DMS79 (cell line): ENCODE data around the gene CD63.

Experiments used
- DNase-seq: peaks from one replicate; lab custom pipeline; 2025; lab: John Stamatoyannopoulos, UW

The CD63 gene

DNA sequence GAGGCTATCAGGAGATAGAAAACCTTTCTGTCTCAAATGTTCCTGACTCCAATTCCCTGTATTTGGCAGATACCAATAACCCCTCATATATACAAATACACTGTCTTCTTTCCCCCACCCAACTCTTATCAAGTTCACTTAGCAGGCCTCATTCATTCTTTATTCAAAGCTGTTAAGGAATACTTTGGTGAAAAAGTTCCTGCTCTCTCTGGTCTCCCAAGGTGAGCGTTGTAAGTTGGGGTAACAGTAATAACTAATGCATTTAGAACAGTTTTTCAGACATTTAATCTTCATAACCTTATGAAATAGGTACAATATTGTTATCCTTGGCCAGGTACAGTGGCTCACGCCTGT, 10.2 kb upstream of the CD63 start:
- DNase-seq = no peak

DNA sequence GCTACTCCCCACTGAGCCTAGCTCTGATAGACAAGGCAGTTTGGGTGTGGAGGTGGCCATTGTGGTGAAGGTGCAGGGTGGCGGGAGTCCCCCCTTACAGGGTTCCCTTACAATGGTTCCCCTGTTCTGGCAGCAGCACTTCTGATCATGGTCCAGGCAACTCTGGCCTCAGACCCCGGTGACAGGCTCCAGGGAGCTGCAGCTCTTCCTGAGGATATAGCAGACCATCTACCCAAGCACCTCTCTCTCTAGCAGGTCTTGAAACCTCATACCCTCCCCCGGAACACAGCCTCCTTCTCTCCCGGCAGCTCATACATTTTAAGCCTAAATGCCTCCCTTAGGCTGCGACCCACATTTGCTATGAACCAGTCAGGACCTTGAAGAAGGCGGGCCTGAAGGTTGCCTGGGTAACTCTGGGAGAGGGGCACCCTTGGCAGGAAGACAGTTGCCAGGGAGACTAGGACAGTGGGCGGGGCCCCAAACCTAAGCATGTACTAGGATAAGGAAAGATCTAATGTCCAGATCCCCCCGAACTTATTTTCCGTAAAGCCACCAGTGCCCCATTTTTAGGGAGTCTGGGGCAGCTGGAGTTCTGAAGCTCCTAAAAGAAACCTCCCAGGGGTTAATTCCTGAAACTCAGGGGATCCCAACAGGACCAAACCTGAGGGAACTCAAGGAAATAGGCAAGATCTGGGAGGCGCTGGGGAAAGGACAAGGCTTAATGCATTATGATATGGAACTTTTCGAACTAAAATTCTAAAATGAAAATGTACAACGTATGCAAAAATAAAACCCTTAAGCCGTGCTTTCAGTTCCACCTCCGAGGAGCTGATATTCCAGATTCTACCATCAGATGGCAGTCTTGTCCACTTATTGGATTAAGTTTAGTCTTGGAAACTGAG, 9.6 kb upstream of the CD63 start:
- peak; percentile 62 for DNase-seq

DNA sequence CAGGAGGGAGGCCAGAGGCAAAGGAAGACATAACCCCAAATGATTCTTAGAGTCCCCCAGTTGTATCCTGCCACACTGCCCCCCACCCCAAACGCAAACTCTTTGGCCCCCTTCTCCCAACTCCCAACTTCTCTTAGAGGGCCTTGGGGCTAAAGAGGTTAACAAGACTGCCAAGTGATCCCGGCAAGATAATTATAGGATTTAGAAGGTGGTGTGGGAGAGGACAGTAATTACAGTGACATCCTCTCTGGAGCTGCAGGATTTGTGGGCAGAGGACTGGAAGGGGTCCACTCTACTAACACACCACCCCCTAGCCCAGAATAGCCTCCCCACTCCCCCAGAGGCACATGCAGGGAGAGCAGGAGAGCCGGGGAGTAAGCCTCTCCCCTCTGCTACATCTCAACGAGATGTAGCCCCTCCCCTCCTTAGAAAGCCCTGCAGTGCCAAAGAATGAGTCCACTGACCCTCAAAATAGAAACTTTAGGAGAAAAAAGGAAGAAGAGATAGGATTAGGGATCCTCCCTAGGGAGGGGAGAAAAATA, 8.8 kb upstream of the CD63 start:
- DNase-seq = no peak

DNA sequence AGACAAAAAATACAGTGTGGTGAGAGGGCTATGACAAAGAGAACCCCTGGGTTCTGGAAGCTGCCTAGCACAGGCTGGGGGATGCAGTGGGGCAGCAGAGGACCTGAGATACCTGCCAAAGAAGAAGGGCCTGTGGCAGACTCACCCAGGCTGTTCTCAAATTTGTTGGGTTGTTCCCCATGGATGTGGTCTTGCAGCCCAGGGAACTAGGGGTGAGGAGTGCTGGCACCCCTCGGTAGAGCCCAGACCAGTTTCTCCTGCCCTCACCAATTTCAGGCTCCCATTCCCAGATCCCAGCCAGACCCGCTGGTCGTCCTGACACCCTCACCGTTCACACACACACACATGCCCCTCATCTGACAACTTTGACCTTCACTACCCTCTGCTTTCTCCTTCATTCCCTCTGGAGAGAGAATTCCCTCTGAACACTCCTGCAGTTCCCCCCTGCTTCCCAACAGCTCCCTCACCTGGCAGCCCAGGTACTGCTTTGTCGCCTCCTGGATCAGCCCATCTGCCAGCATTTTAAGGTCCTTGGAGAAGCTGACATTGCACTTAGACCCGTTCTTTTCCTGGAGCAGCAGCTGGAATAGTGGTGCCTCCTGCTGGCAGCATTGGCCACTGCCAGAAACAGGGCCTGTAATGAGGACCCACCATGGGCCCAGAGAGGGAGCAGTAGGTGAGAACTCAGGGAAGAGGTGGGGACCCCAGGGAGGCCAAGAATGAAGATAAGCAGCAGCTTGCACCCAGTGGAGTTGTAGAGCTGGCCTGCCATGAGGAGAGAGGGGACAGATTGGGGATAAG, 8.2 kb upstream of the CD63 start:
- peak; percentile 32 for DNase-seq

DNA sequence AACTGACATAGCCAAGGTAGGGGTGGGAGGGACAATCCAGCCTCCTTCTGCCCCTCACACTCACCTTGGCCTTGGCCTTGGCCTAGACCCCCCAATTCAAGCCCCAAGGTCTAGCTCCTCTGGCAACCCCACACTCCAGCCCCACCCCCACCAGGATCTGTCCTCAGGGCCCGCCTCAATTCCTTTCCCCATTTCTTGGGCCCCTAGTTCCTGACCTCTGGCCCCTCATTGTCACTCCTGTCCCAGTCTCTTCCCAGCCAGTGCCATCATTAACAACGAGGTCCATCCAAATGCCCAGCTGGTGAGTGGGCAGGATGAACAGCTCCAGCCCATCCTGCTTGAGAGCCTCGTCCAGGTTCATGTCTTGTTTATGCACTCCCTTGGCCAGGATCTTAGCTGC, 7.3 kb upstream of the CD63 start:
- no peak for DNase-seq

DNA sequence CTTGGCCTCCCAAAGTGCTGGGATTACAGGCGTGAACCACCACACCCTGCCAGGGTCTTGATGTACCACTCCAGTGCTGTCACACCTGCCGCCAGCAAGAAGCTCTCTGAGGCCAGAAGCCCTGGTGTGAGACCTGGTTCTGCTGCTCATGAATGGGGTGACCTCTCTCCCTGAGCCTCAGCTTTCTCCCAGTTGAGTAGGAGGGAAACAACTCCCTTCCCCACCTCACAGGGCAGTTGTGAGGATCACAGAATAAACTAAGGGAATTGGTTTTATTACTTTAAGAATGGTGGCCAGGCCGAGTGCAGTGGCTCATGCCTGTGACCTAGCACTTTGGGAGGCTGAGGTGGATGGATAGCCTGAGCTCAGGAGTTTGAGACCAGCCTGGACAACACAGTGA, 5.8 kb upstream of the CD63 start:
- no peak for DNase-seq

DNA sequence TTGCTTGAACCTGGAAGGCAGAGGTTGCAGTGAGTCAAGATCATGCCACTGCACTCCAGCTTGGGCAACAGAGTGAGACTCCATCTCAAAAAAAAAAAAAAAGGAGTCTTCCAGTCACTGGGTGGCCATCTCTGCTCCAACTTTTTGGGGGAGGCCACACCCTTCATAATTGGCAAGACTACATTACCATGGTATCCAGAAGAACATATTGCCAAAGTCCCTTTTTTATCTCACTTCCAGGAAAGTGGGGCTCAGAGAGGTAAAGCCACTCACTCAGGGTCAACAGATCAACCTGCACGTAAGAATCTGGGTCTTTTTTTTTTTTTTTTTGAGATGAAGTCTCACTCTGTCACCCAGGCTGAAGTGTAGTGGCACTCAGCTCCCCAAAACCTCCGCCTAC, 5.0 kb upstream of the CD63 start:
- no peak for DNase-seq

DNA sequence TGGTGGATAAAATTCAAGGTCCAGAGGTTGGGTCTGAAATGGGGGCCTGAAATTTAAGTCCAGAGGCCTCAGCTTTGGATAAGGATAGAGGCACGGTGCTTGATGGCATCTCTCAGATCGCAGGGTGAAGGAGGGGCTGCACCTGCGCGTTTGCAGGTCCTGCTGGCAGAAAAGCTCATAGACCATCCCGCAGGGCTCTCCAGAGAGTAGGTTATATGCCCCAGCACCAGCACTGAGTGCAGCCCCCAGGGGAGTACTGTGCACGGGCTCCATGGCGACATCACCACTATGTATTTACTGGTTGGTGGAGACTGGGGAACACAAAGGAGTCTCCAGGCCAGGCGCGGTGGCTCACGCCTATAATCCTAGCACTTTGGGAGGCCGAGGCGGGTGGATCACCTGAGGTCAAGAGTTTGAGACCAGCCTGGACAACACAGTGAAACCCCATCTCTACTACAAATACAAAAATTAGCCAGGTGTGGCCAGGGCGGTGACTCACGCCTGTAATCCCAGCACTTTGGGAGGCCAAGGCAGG, 4.3 kb upstream of the CD63 start:
- no peak for DNase-seq

DNA sequence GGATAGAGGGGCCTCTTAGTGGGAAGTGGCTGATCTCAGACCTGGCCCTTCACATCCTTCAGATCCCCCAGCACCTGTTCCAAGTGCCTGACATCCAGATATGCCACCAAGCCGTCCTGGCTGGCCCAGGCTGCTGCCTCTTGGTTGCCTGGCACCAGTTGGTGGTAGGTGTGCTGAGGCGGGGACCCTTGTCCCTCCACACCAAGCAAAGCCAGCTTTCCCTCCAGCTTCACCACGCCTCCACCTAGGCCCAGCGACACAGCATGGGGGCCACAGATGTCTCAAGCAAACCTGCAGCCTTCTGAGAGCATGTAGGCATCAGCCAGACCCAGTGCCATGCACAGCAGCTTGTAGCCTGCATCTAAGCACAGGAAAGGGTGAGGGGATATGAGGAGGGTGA, 3.5 kb upstream of the CD63 start:
- DNase-seq = no peak

DNA sequence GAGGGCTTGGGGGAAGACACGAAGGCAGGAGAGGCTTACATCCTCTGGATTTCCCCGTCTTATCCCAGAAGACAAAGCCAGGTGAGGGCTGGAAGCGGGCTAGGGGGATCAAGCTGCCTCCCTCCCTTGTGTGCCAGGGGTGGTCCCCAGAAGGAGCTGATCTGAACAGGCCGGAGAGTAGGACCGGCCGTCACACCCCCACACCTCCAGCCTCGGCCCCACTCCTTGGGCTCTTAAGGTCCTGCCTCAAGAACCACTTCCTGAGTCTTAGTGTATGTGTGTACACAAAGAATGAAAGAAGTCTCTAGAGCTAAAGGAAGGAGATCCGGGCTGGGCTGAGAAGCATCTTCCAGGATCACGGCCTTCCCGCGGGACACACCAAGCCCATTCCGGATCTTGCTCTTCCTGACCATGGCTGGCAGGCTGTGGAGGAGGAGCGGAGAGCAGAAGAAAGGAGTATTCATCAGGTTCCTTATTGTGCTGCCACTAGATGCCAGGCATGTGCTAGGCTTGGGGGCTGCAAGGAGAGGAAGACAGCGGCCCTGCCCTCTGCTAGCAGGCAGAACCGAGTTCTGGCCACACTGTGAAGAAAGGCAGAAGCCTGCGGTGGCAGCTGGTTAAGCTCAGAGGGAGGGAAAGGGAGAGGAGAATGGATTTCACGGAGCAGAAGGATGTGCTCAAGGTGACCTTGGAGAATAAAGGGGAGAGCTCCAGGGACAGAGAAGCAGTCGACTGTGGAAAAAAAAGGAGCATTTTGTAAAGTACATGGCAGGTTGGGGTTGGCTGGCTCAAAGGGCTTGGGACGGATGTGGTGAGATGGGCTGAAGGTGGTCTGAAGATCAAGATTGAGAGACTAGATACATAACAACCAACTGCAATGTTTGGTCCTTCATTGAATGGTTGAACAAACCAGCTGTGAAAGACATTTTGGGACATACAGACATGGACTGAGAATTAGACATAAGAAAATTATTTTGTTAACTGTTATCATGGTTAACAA, 1.3 kb upstream of the CD63 start:
- no peak for DNase-seq

DNA sequence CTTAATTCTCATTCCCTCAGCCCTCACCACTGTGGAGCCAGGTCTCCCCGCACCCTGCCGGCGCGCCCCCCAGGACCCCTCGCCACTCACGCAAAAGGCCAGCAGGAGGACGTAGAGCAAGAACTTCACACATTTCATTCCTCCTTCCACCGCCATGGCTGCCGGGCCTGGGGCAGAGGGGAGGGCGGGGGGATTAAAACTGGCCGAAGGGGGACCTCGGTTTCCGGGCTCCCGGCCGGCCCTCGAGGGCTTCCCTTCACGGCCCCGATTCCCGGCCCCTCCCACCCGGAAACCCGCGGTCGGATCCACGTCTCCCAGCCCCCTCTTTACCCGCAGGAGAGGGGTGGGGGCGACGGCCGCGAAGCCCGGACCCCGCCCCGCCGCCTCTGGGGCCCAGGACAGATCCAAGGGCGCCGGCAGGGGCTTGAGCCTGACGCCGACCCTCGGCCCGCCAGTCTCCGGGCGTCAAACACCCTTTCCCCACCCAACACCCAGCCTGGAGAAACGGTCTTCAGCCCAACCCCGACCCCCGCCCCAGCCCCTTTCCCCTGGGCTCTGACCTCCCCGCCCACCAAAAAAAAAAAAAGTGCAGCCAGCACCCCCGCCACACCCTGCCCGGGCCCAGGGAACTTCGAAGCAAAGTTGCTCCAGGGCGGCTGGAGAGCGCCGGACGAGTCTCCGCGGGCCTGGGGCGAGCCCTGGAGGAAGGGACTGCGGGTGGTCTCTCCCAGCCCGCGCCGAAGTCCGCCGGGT, 447 bp downstream of the CD63 start:
- no peak for DNase-seq

DNA sequence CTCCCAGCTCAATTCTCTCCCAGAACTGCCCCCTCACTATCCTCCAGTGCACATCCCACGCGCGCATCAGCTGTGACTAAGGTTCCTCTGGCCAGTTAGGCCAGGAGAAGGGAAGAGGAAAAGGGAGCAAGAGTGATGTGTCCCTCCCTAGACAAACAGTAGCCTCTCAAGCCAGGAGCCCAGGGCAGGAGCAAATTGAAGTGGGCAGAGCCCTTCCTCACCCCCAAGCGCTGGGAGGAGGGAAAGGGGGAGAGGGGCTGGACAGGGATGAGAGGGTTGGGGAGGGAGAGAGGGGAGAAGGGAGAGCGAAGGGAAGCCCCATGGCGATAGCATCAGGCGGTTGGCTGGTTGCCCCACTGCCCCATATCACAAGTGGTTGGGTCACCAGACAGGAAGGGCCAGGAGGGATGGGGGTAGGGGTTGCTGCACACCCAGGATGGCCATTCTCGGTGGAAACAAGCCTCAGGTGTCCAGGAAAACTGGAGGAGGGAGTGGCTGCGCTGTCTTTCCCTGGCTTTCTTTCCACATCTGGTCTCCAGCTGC, 1.1 kb downstream of the CD63 start:
- no peak for DNase-seq

DNA sequence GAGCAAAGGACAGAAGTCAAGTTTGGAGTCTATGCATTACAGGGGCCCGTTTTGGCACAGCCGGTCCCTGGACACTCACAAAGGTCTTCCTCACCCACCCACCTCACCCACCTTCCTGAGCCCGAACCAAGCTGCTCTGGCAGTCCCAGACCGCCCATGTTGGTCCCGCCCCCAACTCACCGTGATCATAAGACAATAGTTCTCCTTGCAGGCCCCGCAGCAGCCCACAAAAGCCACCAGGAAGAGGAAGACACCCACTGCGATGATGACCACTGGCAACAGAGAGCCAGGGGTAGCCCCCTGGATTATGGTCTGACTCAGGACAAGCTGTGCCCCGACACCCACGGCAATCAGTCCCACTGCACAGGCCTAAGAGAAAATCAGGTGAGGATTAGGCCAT, 1.8 kb downstream of the CD63 start:
- no peak for DNase-seq

DNA sequence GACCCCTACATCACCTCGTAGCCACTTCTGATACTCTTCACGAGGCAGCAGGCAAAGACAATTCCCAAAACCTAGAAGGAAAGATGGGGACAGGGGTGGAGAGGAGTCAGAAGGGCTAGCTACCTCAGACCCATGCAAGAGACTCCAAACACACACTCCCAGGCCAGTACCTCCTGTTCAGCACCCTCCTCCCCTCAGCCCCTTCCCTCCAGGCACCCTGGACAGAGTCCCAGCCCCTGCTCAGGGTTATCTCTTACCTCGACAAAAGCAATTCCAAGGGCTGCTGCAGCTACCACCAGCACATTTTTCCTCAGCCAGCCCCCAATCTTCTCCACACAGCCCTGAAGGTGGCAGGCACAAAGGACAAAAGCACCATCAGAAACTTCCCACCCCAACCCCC, 3.3 kb downstream of the CD63 start:
- DNase-seq = no peak

DNA sequence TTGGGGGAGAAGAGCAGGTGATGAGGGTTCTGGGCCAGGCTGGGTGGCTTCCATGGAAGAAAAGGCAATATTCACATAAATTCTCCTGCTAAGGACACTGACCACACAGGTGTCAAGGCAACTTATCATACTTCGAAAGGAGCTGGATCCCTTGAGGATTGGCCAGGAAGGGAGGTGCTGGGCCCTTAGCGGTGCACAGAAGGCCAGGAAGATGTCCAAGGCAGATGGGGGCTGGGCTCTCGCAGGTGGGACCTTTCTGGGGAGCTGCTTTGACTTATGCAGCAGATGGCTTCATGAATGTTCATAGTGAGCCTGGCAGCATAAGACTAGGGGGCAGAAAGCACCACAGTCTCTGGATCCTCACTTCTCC, 3.9 kb downstream of the CD63 start:
- no peak for DNase-seq

DNA sequence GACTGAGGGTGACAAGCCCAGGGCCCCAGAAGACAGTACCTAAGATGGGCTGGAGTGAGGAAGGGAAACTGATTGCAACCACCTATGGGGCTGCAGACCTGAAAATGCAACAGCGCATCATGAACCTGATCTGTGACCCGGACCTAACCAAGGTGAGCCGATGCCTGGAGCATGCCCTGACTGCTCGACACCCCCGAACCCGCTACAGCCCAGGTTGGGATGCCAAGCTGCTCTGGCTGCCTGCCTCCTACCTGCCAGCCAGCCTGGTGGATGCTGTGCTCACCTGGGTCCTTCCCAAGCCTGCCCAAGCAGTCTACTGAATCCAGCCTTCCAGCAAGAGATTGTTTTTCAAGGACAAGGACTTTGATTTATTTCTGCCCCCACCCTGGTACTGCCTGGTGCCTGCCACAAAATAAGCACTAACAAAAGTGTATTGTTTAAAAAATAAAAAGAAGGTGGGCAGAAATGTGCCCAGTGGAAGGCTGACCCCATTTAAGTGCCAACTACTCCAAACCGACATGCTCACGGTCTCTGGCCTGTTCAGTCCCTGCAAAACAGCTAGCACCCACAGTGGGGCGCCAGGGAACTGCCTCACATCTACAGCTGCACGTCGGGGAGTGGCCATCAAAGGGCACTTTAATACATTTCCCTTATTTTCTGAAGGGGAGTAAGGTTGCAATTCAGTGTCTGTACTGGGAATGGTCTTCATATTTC, 4.4 kb downstream of the CD63 start:
- DNase-seq = no peak

DNA sequence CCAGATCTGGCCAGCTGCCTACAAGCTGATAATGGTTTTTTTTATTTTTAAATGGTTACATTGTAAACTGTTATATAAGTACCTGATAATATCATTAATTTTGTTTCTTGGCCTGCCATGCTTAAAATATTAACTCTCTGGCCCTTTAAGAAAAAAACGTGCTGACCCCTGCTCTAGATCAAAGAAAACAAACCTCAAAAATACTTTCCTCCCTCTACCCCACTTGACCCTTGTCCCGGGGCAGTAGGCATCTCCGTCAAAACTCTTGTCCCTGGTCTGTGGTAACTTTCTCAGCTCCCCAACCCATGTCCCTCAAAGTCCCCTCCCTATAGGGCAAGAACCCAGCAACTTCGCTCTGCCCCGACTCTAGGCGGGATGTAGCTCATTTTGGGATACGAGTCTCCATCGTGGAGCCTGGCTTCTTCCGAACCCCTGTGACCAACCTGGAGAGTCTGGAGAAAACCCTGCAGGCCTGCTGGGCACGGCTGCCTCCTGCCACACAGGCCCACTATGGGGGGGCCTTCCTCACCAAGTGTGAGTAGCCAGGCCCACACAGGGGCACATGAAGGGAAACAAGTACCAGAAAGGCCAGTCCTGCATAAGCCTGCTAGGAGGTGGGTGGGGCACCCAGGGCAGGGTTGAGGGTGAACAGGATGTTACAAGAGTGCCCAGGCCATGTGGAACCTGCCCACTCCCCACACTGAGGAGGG, 5.1 kb downstream of the CD63 start:
- no peak for DNase-seq

DNA sequence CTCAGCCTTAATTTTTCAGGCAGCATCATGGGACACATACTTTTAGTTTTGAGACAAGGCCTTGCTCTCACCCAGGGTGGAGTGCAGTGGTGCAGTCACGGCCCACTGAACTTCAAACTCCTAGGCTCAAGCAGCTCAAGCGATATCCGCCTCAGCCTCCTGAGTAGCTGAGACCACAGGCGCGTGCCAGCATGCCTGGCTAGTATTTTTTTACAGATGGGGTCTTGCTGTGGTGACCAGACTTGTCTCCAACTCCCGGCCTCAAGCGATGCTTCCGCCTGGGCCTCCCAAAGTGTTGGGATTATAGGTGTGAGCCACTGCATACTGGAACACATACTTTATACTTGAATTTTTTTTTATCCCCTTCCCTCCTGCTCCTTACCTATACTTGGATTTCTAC, 5.9 kb downstream of the CD63 start:
- no peak for DNase-seq

DNA sequence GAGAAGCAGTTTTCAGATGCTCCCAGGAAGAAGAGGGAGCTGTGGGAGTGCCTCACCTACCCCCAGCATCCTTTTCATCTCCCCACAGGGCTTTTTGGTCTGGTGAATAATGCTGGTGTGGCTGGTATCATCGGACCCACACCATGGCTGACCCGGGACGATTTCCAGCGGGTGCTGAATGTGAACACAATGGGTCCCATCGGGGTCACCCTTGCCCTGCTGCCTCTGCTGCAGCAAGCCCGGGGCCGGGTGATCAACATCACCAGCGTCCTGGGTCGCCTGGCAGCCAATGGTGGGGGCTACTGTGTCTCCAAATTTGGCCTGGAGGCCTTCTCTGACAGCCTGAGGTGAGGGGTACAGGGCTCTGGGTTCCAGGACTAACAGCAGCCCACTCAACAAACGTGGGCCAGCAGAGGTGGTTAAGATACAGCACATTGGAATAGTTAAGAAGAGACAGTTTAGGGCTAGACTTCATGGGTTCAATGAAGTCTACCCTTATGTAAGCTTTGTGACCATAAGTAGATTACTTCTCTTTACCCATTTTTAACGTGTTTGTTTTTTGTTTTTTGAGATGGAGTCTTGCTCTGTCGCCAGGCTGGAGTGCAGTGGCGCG, 7.1 kb downstream of the CD63 start:
- DNase-seq = no peak
